Lung (tissue), 12 donors: ENCODE measurements around the gene SMAD2. TPM values are rescaled to one million over a fixed set of nuclear protein-coding genes. Genes with fewer than 3 reads are reported as not detected.

ENCODE experiments used
- ATAC-seq: fragments of 200-7000 bp; cut with Tn5 transposase; one replicate; pipeline ENCODE4 v1.9.1; 2020; ENCODE audit warnings: moderate number of reproducible peaks; ENCODE audit not compliant: insufficient read depth, low FRiP score
- DNase-seq, 3 donors: peaks; one replicate each; pipeline ENCODE4 v3.0.0-alpha.2; 2013 to 2017
- H3K27ac ChIP-seq, 2 donors: one replicate each; pipeline ENCODE4 v1.5.1; 2013; ENCODE audit warnings: mild to moderate bottlenecking in 2 of 2, moderate library complexity in 2 of 2, control low read depth in 1 of 2, inconsistent platforms in 1 of 2, low read depth in 1 of 2, low read length in 1 of 2
- H3K27me3 ChIP-seq, 3 donors: one replicate each; pipeline ENCODE4 v1.5.1; 2013; ENCODE audit warnings: low read length in 2 of 3; ENCODE audit not compliant: control insufficient read depth in 3 of 3, insufficient read depth in 3 of 3
- H3K36me3 ChIP-seq, 4 donors: one replicate each; pipeline ENCODE4 v1.5.1; 2013; ENCODE audit warnings: low read length in 4 of 4, mild to moderate bottlenecking in 1 of 4, moderate library complexity in 1 of 4; ENCODE audit not compliant: control insufficient read depth in 4 of 4, insufficient read depth in 4 of 4
- H3K4me1 ChIP-seq, 5 donors: one replicate each; pipeline ENCODE4 v1.5.1; 2013; ENCODE audit warnings: low read length in 5 of 5, mild to moderate bottlenecking in 2 of 5, moderate library complexity in 1 of 5; ENCODE audit not compliant: control insufficient read depth in 5 of 5, insufficient read depth in 5 of 5
- H3K4me3 ChIP-seq: one replicate; pipeline ENCODE4 v1.5.1; 2013; ENCODE audit warnings: mild to moderate bottlenecking, control low read depth, moderate library complexity
- H3K9ac ChIP-seq, 2 donors: one replicate each; pipeline ENCODE4 v1.5.1; 2013; ENCODE audit warnings: low read length in 2 of 2, control low read depth in 1 of 2; ENCODE audit not compliant: insufficient read depth in 1 of 2
- H3K9me3 ChIP-seq, 4 donors: one replicate each; pipeline ENCODE4 v1.5.1; 2013; ENCODE audit warnings: low read length in 3 of 4, mild to moderate bottlenecking in 1 of 4, moderate library complexity in 1 of 4; ENCODE audit not compliant: control insufficient read depth in 4 of 4, insufficient read depth in 3 of 4
- CTCF ChIP-seq: IDR thresholded peaks from 2 replicates; pipeline ENCODE4 v1.5.1; 2012; ENCODE audit warnings: mild to moderate bottlenecking; ENCODE audit errors: control extremely low read depth, extremely low read depth
- WGBS, 2 donors: extraction: QIAGEN DNeasy Blood & Tissue Kit; methylation state at CpG; one replicate each; pipeline ENCODE4 v1.1.7; 2013; 5-methylcytosine and 5-hydroxymethylcytosine counted together
- polyA plus RNA-seq, 2 donors: library from polyadenylated mRNA; stranded (reverse); fragments of 200-250 nt; gene quantifications; one replicate each; pipeline ENCODE4 v1.2.1, GENCODE V29; 2013
- total RNA-seq, 2 donors: library from RNA; depleted of rRNA in 1 of 2; stranded (reverse); fragments of >200 nt in 1 of 2; gene quantifications; one replicate each; pipeline ENCODE4 v1.2.1, GENCODE V29; 2014 to 2021
- donor health status: control.
- donor health status: control.
- donor health status: Bipolar disorder and iron deficiency.
- donor health status: healthy.
- donor health status: DM: yes; HTN: yes; CAD: no.

SMAD2 gene
- total and polyA plus RNA-seq, 4 donors: 30.6 to 161 (median 90.2) TPM

- ATAC-seq (no peak), DNase-seq (no peak)
- H3K27me3 ChIP-seq: peaks cover 0 to 2% (median 0%) of the 10 kb centered on the region in 3 donors
- no peak overlapping the region for H3K9ac ChIP-seq
- no peaks in the 10 kb centered on the region for H3K9me3 ChIP-seq
- no peak overlapping the region for H3K27ac ChIP-seq
- no peak for TF ChIP-seq CTCF
- no peaks in the 10 kb centered on the region for H3K36me3 ChIP-seq
- 56 to 66% methylated on average over 9 of the region's 9 CpGs for WGBS, 2 donors
- no peak overlapping the region for H3K4me3 ChIP-seq
- H3K4me1 ChIP-seq: no peaks in the 10 kb centered on the region
These were observed 40.4 kb upstream of the SMAD2 start for GRCh38 chr18:47970664-47971531.

GRCh38 chr18:47969816-47970215 is 39.4 kb upstream of the SMAD2 start:
- WGBS, 2 donors: 74 to 83% methylated on average over 4 of the region's 4 CpGs
- H3K9me3 ChIP-seq: no peaks in the 10 kb centered on the region
- no peaks in the 10 kb centered on the region for H3K4me1 ChIP-seq
- H3K9ac ChIP-seq: no peak overlapping the region
- no peak for TF ChIP-seq CTCF
- H3K27me3 ChIP-seq: peaks cover 0 to 2% (median 0%) of the 10 kb centered on the region in 3 donors
- no peak for ATAC-seq
- H3K36me3 ChIP-seq: no peaks in the 10 kb centered on the region
- no peak overlapping the region for H3K27ac ChIP-seq
- no peak for DNase-seq
- H3K4me3 ChIP-seq: no peak overlapping the region

DNA sequence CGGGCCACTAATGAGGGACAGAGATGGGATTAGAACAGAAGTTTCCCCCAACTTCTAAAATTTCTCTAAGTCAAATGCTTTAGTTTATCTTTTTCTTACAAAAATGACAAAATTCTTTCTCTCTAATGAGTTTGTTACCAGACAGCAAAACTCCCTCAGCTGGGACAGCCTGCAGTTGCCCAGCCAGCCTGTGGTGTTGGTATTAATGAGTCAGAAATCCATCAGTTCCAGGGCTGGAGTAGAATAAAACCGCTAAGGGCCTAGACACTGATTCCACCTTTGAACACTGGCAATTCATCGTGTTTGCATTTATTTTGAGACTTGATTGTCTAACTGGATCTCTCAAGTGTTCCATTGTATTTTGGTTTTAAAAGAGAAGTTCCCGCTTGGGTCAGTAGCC is 38.3 kb upstream of the SMAD2 start:
- H3K27ac ChIP-seq: no peak overlapping the region
- 83 to 89% methylated on average over 4 of the region's 4 CpGs for WGBS, 2 donors
- no peak for ATAC-seq

More for the DNA sequence above, 38.3 kb upstream of the SMAD2 start:
- Histone ChIP-seq H3K36me3 (no peaks in the 10 kb centered on the region), H3K4me1 (no peaks in the 10 kb centered on the region), H3K4me3 (no peak overlapping the region), H3K9me3 (no peaks in the 10 kb centered on the region), H3K9ac (no peak overlapping the region), H3K27me3 (peaks cover 0 to 1% (median 0%) of the 10 kb centered on the region in 3 donors)
- no peak for DNase-seq
- TF ChIP-seq CTCF: no peak
